Measurements from ENCODE around the gene OVCA2. TPM values are rescaled to one million over a fixed set of nuclear protein-coding genes. Genes with fewer than 3 reads are reported as not detected.
A peak's percentile ranks its signal among the peaks of the same experiment; 100 is the strongest.

OVCA2 gene
- total RNA-seq, 2 donors from 2014 or later = 29.0 to 33.3 TPM

DNA sequence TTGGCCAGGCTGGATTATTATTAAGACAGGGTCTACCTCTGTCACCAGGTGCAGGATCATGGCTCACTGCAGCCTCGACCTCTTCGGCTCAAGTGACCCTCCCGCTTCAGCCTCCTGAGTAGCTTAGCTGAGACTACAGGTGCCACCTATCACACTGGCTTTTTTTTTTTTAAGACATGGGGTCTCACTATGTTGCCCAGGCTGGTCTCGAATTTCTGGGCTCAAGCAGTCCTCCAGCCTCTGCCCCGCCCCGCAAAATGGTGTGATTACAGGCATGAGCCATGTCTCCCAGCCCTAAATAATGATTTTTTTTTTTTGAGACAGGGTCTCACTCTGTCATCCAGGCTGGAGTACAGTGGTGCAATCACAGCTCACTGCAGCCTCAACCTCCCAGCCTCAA, 5.8 kb downstream of the OVCA2 start:
- no peak overlapping the region for H3K4me3 Mint-ChIP-seq
- DNase-seq = no peak
- peaks cover 0 to 3% of the 10 kb centered on the region in 2 donors for H3K36me3 Mint-ChIP-seq (ENCODE audit: insufficient read depth in 2 of 2)
- H3K9me3 Mint-ChIP-seq = no peaks in the 10 kb centered on the region
- no peak overlapping the region for H3K27ac Mint-ChIP-seq
- peaks cover 17% of the 10 kb centered on the region for H3K27me3 Mint-ChIP-seq (ENCODE audit: low read depth)
- ATAC-seq (replicated peaks in 1 of 2) = no peak
- peaks cover 38% of the 10 kb centered on the region for H3K4me1 Mint-ChIP-seq (ENCODE audit: low read depth)

DNA sequence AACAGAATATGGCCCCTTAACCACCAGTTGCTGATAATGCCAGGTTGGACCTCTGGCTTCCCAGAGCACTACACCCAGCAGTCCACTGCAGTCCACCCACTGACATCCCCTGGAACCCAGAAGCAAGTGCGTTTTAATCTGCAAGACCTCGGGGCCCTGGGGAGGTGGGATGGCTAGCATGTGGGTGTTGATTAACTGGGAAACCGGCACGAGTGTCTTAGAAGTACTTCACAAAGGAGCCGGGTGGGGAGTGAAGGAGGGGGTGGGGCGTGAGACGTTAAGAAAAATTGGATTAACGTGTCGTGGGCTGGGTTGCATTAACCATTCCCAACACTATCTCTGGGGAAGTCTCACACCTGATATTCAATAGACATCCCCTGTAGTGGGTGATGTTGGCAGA, 7.0 kb downstream of the OVCA2 start:
- ATAC-seq (replicated peaks in 1 of 2) (no peak), DNase-seq (no peak)
- no peaks in the 10 kb centered on the region for H3K36me3 Mint-ChIP-seq (ENCODE audit: insufficient read depth in 2 of 2)
- peaks cover 34% of the 10 kb centered on the region for H3K4me1 Mint-ChIP-seq (ENCODE audit: low read depth)
- no peaks in the 10 kb centered on the region for H3K9me3 Mint-ChIP-seq
- peaks cover 17% of the 10 kb centered on the region for H3K27me3 Mint-ChIP-seq (ENCODE audit: low read depth)
- H3K4me3 Mint-ChIP-seq = peak overlapping the region; percentile 70 to 80
- no peak overlapping the region for H3K27ac Mint-ChIP-seq

DNA sequence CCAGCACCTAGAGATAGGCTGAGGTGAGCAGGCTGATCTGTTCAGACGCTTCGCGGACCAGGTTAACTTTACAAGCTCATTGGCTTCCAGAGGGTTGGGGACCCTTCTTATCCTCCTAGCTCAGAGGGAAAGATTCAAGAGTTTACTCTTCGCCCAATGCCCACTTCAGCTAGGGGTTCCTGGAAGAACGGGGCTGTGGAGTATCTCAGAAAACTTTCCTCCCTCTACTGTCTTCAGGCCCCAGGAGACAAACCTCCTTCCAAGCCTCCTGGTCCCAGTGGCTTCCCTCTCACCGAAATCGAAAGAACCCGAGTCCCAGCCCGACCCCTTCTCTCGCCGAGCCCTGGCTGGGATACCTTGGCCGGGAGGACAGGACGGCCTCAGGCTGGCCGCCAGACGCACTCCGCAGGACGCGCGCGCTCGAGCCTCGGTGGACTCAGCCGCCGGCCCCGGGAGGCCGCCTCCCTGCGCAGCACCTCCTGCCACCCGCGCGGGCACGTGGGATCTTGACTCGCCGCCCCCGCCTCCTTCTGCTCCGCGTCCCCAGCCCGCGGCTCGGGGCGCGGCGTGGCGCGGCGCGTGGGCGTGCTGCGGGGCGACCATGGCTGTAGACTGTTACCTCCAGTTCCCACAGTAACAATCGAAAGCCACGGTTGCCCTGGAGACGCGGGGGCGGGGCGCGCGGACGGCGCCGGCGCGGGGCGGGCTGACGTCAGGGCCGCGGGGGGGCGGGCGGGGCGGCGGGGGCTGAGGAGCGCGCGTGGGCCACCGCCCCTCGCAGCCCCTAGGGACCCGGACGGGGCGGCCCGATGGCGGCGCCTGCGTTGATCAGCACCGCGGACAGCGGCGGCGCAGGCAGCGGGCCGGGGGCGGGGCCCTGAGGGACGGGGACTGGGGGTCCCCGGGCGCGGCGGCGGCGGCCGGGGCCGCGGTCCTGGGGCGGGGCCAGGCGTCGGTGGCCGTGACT, 7.8 kb downstream of the OVCA2 start:
- peaks cover 17% of the 10 kb centered on the region for H3K27me3 Mint-ChIP-seq (ENCODE audit: low read depth)
- peaks cover 30% of the 10 kb centered on the region for H3K4me1 Mint-ChIP-seq (ENCODE audit: low read depth)
- no peaks in the 10 kb centered on the region for H3K36me3 Mint-ChIP-seq (ENCODE audit: insufficient read depth in 2 of 2)
- H3K27ac Mint-ChIP-seq = peak overlapping the region; percentile 16
- H3K9me3 Mint-ChIP-seq = no peaks in the 10 kb centered on the region
- DNase-seq (peak; percentile 91 to 93), ATAC-seq (replicated peaks in 1 of 2) (peak; percentile 52 to 57)
- H3K4me3 Mint-ChIP-seq = peak overlapping the region; percentile 70 to 80

- Mint-ChIP-seq H3K27me3 (ENCODE audit: low read depth) (peaks cover 17% of the 10 kb centered on the region), H3K36me3 (ENCODE audit: insufficient read depth in 2 of 2) (peaks cover 0 to 2% of the 10 kb centered on the region in 2 donors), H3K9me3 (no peaks in the 10 kb centered on the region), H3K4me1 (ENCODE audit: low read depth) (peaks cover 23% of the 10 kb centered on the region), H3K4me3 (peak overlapping the region; percentile 63 to 77), H3K27ac (no peak overlapping the region)
- peak; percentile 71 to 77 for DNase-seq
- peak in 1 of 2 donors; percentile 6 for ATAC-seq (replicated peaks in 1 of 2)
These were observed 8.7 kb downstream of the OVCA2 start for GRCh38 chr17:2050300-2051060.

DNA sequence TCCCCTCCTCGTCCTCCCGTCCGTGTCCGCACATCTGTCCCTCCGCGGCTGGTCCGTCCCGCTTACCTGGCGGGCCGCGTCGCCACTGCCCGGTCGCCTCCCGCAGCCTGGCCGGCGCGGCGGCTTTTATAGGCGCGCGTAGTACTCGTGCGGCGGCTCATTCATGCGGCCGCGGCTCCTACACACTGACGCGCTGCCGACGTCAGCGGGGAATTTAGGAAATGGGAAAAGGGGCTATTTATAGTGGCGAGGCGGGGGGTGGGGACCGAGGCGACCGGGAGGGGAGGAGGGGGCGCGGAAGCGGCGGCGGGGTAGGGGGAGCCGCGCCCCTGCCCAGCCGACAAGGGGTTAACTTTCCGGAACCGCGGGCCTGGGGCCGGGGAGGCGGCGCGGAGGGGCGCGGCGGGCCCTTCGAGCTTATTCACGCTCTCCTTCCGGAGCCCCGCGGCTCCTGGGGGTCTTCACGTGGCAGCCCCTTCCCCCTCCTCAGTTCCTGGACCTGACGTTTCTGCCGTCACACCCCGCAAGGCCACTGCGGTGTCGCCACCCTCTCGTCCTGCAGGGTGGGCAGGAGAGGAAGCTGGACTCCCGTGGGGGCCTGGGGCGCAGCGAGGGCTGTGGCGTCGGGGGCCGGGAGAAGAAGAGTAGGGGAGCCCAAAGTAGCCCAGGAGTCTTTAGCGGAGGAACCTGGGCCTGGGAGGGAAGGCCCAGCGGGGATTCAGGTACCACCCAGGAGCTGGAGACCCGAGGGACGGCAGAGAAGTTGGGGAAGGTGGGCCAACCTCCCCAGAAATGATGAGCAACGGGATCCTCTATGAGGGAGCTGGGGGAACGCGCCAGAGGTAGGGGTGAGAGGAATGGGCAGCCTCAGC, 9.5 kb downstream of the OVCA2 start:
- H3K36me3 Mint-ChIP-seq (ENCODE audit: insufficient read depth in 2 of 2) = peaks cover 0 to 2% of the 10 kb centered on the region in 2 donors
- H3K9me3 Mint-ChIP-seq = no peaks in the 10 kb centered on the region
- H3K4me3 Mint-ChIP-seq = peak overlapping the region; percentile 63 to 77
- peaks cover 17% of the 10 kb centered on the region for H3K27me3 Mint-ChIP-seq (ENCODE audit: low read depth)
- DNase-seq (no peak), ATAC-seq (replicated peaks in 1 of 2) (no peak)
- H3K27ac Mint-ChIP-seq = no peak overlapping the region
- H3K4me1 Mint-ChIP-seq (ENCODE audit: low read depth) = peaks cover 23% of the 10 kb centered on the region

DNA sequence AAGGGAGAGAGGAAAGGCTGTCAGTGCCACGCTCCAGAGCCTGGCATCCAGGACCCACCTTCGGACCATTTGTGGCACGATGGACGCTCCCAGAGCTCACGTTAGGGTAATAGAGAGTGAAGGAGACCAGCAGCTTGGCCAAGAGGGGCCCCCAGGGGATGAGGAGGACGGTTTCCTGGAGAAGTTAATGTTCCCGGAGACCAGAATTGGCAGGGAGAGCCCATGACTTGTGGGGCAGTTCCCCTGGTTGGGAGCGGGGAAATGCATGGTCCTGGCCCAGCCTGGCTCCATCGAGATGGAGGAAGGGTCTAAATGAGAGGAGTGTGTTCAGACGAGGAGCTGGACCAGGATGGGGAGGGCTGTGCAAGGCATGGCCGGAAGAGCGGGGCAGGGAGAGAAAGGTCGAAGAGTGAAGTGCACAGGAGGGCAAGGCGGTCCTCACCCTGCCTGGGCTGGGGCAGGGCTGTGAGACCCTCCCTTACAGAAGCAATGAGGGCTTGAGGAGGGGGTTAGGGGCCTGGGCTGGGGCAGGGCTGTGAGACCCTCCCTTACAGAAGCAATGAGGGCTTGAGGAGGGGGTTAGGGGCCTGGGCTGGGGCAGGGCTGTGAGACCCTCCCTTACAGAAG, 10.2 kb downstream of the OVCA2 start:
- no peak for DNase-seq
- Mint-ChIP-seq H3K4me1 (ENCODE audit: low read depth) (peaks cover 23% of the 10 kb centered on the region), H3K27ac (no peak overlapping the region), H3K4me3 (peak overlapping the region; percentile 11 to 32), H3K27me3 (ENCODE audit: low read depth) (peaks cover 17% of the 10 kb centered on the region), H3K9me3 (no peaks in the 10 kb centered on the region), H3K36me3 (ENCODE audit: insufficient read depth in 2 of 2) (peaks cover 0 to 2% of the 10 kb centered on the region in 2 donors)
- no peak for ATAC-seq (replicated peaks in 1 of 2)

DNA sequence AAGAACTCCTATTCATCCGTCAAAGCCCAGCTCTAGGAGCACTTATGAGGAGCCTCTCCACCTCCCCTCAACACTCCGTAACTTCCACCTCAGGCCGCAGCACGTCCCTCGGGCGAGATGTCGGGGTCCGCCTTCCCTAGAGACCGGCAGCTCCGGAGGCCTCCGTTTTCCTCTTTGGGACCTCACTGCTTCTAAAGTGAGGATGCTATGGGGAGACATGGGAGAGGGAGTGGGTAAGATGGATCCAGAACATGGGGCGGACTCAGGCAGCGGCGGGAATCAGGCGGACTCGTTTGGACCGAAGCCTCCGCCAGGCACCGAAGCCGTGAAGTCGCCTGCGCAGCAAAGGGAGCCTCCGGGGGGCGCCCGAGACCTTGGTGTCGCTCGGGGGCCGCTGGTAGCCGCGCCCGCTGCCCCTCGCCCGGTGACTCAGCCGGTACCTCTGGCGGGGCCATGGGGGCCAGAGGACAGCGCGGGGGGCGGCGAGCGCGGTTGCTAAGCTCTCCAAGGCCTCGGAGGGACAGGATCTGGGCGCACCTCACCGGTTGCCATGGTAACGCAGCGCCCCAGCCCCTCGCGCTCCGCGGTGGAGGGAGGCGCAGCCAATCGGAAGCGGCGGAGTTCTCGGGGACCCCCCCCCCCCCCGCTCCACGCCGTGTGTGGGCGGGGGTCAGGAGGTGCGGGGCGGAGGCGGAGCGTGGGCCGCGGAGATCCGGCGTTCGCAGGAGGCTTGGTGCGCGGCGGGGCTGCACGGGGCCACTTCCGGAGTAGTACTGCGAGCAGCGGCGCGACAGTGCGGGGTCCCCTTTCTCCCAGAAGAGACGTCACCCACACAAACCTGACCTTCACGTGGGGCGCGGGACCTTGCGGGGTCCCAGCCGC, 11.8 kb downstream of the OVCA2 start:
- H3K4me3 Mint-ChIP-seq = peak overlapping the region; percentile 83 to 88
- DNase-seq (peak; percentile 90 to 91), ATAC-seq (replicated peaks in 1 of 2) (peak; percentile 36 to 40)
- H3K4me1 Mint-ChIP-seq (ENCODE audit: low read depth) = peaks cover 22% of the 10 kb centered on the region
- peak overlapping the region; percentile 38 for H3K27ac Mint-ChIP-seq
- H3K36me3 Mint-ChIP-seq (ENCODE audit: insufficient read depth in 2 of 2) = peaks cover 0 to 2% of the 10 kb centered on the region in 2 donors
- no peaks in the 10 kb centered on the region for H3K9me3 Mint-ChIP-seq
- H3K27me3 Mint-ChIP-seq (ENCODE audit: low read depth) = peaks cover 10% of the 10 kb centered on the region

DNA sequence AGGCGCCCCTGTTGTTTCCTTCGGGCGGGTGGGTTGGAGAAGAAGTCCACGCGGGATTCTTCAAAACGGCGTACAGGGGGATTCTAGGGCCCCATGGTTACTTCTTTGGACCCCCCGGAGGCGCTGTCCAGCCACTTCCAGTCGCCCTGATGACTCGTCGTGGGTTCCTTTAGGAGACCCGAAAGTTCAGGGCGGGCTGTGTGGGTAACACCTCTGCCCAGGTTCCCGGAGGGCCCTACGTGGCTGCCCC, 12.4 kb downstream of the OVCA2 start:
- Mint-ChIP-seq H3K9me3 (no peaks in the 10 kb centered on the region), H3K27ac (no peak overlapping the region), H3K4me3 (peak overlapping the region; percentile 83 to 88), H3K36me3 (ENCODE audit: insufficient read depth in 2 of 2) (peaks cover 0 to 2% of the 10 kb centered on the region in 2 donors), H3K27me3 (ENCODE audit: low read depth) (peaks cover 10% of the 10 kb centered on the region), H3K4me1 (ENCODE audit: low read depth) (peaks cover 17% of the 10 kb centered on the region)
- ATAC-seq (replicated peaks in 1 of 2) (no peak), DNase-seq (no peak)

GRCh38 chr17:2054512-2055291, 12.9 kb downstream of the OVCA2 start, which contains the start of gene HIC1:
TSS of gene HIC1 (plus strand) at chr17:2055103. CDS start at chr17:2056691, 1,588 bp downstream.
- Mint-ChIP-seq H3K9me3 (no peaks in the 10 kb centered on the region), H3K36me3 (ENCODE audit: insufficient read depth in 2 of 2) (peaks cover 3 to 4% of the 10 kb centered on the region in 2 donors), H3K27me3 (ENCODE audit: low read depth) (peaks cover 14% of the 10 kb centered on the region), H3K4me1 (ENCODE audit: low read depth) (peaks cover 17% of the 10 kb centered on the region), H3K27ac (peak within 1 kb of the TSS; percentile 49), H3K4me3 (peak within 1 kb of the TSS; percentile 83 to 88)
- DNase-seq = peak; percentile 84 to 91
- peak; percentile 60 to 61 for ATAC-seq (replicated peaks in 1 of 2)

DNA sequence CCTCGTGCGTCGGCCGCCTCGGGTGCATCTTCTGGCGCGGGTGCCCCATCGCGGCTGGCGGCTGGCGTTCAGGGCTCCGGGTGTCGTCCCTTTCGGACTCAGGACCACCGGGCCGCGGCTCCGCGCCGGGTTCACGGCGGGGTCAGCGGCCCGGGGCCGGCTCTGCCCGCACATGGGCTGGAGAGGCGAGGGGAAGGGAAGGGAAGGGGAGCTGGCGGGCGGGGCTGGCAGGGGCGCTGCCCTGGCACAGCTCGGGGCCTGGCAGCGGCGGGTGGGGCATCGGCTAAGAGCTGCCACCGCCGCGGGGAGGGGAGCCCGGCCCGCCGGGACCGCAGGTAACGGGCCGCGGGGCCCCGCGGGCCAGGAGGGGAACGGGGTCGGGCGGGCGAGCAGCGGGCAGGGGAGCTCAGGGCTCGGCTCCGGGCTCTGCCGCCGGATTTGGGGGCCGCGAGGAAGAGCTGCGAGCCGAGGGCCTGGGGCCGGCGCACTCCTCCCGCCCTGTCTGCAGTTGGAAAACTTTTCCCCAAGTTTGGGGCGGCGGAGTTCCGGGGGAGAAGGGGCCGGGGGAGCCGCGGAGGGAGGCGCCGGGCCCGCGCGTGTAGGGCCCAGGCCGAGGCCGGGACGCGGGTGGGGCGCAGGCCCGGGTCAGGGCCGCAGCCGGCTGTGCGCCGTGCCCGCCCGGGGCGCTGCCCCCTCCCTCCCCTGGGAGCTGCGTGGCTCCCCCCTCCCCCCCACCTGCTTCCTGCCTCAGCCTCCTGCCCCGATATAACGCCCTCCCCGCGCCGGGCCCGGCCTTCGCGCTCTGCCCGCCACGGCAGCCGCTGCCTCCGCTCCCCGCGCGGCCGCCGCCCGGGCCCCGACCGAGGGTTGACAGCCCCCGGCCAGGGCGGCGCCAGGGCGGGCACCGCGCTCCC, 13.7 kb downstream of the OVCA2 start:
- peaks cover 20% of the 10 kb centered on the region for H3K4me1 Mint-ChIP-seq (ENCODE audit: low read depth)
- DNase-seq = peak; percentile 48 to 69
- no peaks in the 10 kb centered on the region for H3K9me3 Mint-ChIP-seq
- peak overlapping the region; percentile 75 to 78 for H3K4me3 Mint-ChIP-seq
- peaks cover 15% of the 10 kb centered on the region for H3K27me3 Mint-ChIP-seq (ENCODE audit: low read depth)
- H3K36me3 Mint-ChIP-seq (ENCODE audit: insufficient read depth in 2 of 2) = peaks cover 4% of the 10 kb centered on the region in 2 donors
- ATAC-seq (replicated peaks in 1 of 2) = peak; percentile 1 to 3
- H3K27ac Mint-ChIP-seq = no peak overlapping the region

All from activated T-cell treated with anti-CD3 and anti-CD28 coated beads, Interleukin-2, amount 50 U/mL, for 72 hours (primary cell).